ENCODE measurements around the gene CFAP97D2.

Gene CFAP97D2

GRCh38 chr13:114224201-114224600, 45.1 kb downstream of the CFAP97D2 start:
- no peaks in the 10 kb centered on the region for H3K36me3 ChIP-seq (ENCODE audit: control insufficient read depth, insufficient read depth, low read length)
- H3K4me1 ChIP-seq (ENCODE audit: control insufficient read depth, insufficient read depth, low read length), result no peaks in the 10 kb centered on the region
- peaks cover 27% of the 10 kb centered on the region for H3K27me3 ChIP-seq (ENCODE audit: control insufficient read depth, insufficient read depth, low read length)
- H3K4me3 ChIP-seq (ENCODE audit: low read length), result no peak overlapping the region
- H3K9me3 ChIP-seq (ENCODE audit: control insufficient read depth, low read length), result no peaks in the 10 kb centered on the region
- H3K9ac ChIP-seq (ENCODE audit: low read length), result no peak overlapping the region

- Histone ChIP-seq H3K27me3 (ENCODE audit: control insufficient read depth, insufficient read depth, low read length) (peaks cover 40% of the 10 kb centered on the region), H3K36me3 (ENCODE audit: control insufficient read depth, insufficient read depth, low read length) (no peaks in the 10 kb centered on the region), H3K9ac (ENCODE audit: low read length) (no peak overlapping the region), H3K9me3 (ENCODE audit: control insufficient read depth, low read length) (no peaks in the 10 kb centered on the region), H3K4me1 (ENCODE audit: control insufficient read depth, insufficient read depth, low read length) (no peaks in the 10 kb centered on the region), H3K4me3 (ENCODE audit: low read length) (no peak overlapping the region)
These were observed 46.6 kb downstream of the CFAP97D2 start for GRCh38 chr13:114225610-114226009.

- H3K36me3 ChIP-seq (ENCODE audit: control insufficient read depth, insufficient read depth, low read length), result no peaks in the 10 kb centered on the region
- H3K9me3 ChIP-seq (ENCODE audit: control insufficient read depth, low read length), result no peaks in the 10 kb centered on the region
- H3K4me3 ChIP-seq (ENCODE audit: low read length), result no peak overlapping the region
- no peak overlapping the region for H3K9ac ChIP-seq (ENCODE audit: low read length)
- peaks cover 44% of the 10 kb centered on the region for H3K27me3 ChIP-seq (ENCODE audit: control insufficient read depth, insufficient read depth, low read length)
- H3K4me1 ChIP-seq (ENCODE audit: control insufficient read depth, insufficient read depth, low read length), result no peaks in the 10 kb centered on the region
These were observed 47.0 kb downstream of the CFAP97D2 start for GRCh38 chr13:114226088-114226487.

GRCh38 chr13:114226699-114227323, 47.8 kb downstream of the CFAP97D2 start:
- H3K9ac ChIP-seq (ENCODE audit: low read length), result no peak overlapping the region
- no peaks in the 10 kb centered on the region for H3K4me1 ChIP-seq (ENCODE audit: control insufficient read depth, insufficient read depth, low read length)
- no peak overlapping the region for H3K4me3 ChIP-seq (ENCODE audit: low read length)
- peaks cover 44% of the 10 kb centered on the region for H3K27me3 ChIP-seq (ENCODE audit: control insufficient read depth, insufficient read depth, low read length)
- no peaks in the 10 kb centered on the region for H3K36me3 ChIP-seq (ENCODE audit: control insufficient read depth, insufficient read depth, low read length)
- no peaks in the 10 kb centered on the region for H3K9me3 ChIP-seq (ENCODE audit: control insufficient read depth, low read length)

- Histone ChIP-seq H3K36me3 (ENCODE audit: control insufficient read depth, insufficient read depth, low read length) (no peaks in the 10 kb centered on the region), H3K9me3 (ENCODE audit: control insufficient read depth, low read length) (no peaks in the 10 kb centered on the region), H3K4me1 (ENCODE audit: control insufficient read depth, insufficient read depth, low read length) (no peaks in the 10 kb centered on the region), H3K4me3 (ENCODE audit: low read length) (no peak overlapping the region), H3K27me3 (ENCODE audit: control insufficient read depth, insufficient read depth, low read length) (peaks cover 46% of the 10 kb centered on the region), H3K9ac (ENCODE audit: low read length) (no peak overlapping the region)
These were observed 48.5 kb downstream of the CFAP97D2 start for GRCh38 chr13:114227528-114227927.

- H3K9me3 ChIP-seq (ENCODE audit: control insufficient read depth, low read length), result no peaks in the 10 kb centered on the region
- H3K36me3 ChIP-seq (ENCODE audit: control insufficient read depth, insufficient read depth, low read length), result no peaks in the 10 kb centered on the region
- H3K4me3 ChIP-seq (ENCODE audit: low read length), result no peak overlapping the region
- no peak overlapping the region for H3K9ac ChIP-seq (ENCODE audit: low read length)
- peaks cover 46% of the 10 kb centered on the region for H3K27me3 ChIP-seq (ENCODE audit: control insufficient read depth, insufficient read depth, low read length)
- H3K4me1 ChIP-seq (ENCODE audit: control insufficient read depth, insufficient read depth, low read length), result no peaks in the 10 kb centered on the region
These were observed 49.1 kb downstream of the CFAP97D2 start for GRCh38 chr13:114228176-114228575.

- H3K4me3 ChIP-seq (ENCODE audit: low read length), result no peak overlapping the region
These were observed 50.4 kb downstream of the CFAP97D2 start for GRCh38 chr13:114229506-114229905.

GRCh38 chr13:114230117-114230516, 51.1 kb downstream of the CFAP97D2 start:
- Histone ChIP-seq H3K27me3 (ENCODE audit: control insufficient read depth, insufficient read depth, low read length) (peaks cover 46% of the 10 kb centered on the region), H3K9me3 (ENCODE audit: control insufficient read depth, low read length) (no peaks in the 10 kb centered on the region), H3K36me3 (ENCODE audit: control insufficient read depth, insufficient read depth, low read length) (no peaks in the 10 kb centered on the region), H3K4me1 (ENCODE audit: control insufficient read depth, insufficient read depth, low read length) (no peaks in the 10 kb centered on the region), H3K4me3 (ENCODE audit: low read length) (no peak overlapping the region), H3K9ac (ENCODE audit: low read length) (no peak overlapping the region)

More at GRCh38 chr13:114229506-114229905, 50.4 kb downstream of the CFAP97D2 start:
- Histone ChIP-seq H3K4me1 (ENCODE audit: control insufficient read depth, insufficient read depth, low read length) (no peaks in the 10 kb centered on the region), H3K9ac (ENCODE audit: low read length) (no peak overlapping the region), H3K27me3 (ENCODE audit: control insufficient read depth, insufficient read depth, low read length) (peaks cover 46% of the 10 kb centered on the region), H3K36me3 (ENCODE audit: control insufficient read depth, insufficient read depth, low read length) (no peaks in the 10 kb centered on the region), H3K9me3 (ENCODE audit: control insufficient read depth, low read length) (no peaks in the 10 kb centered on the region)

GRCh38 chr13:114230575-114230974, 51.5 kb downstream of the CFAP97D2 start:
- H3K4me1 ChIP-seq (ENCODE audit: control insufficient read depth, insufficient read depth, low read length), result no peaks in the 10 kb centered on the region
- H3K27me3 ChIP-seq (ENCODE audit: control insufficient read depth, insufficient read depth, low read length), result peaks cover 46% of the 10 kb centered on the region
- no peaks in the 10 kb centered on the region for H3K36me3 ChIP-seq (ENCODE audit: control insufficient read depth, insufficient read depth, low read length)
- H3K9ac ChIP-seq (ENCODE audit: low read length), result no peak overlapping the region
- no peak overlapping the region for H3K4me3 ChIP-seq (ENCODE audit: low read length)
- no peaks in the 10 kb centered on the region for H3K9me3 ChIP-seq (ENCODE audit: control insufficient read depth, low read length)

GRCh38 chr13:114231886-114232285, 52.8 kb downstream of the CFAP97D2 start:
- Histone ChIP-seq H3K4me3 (ENCODE audit: low read length) (no peak overlapping the region), H3K4me1 (ENCODE audit: control insufficient read depth, insufficient read depth, low read length) (no peaks in the 10 kb centered on the region), H3K27me3 (ENCODE audit: control insufficient read depth, insufficient read depth, low read length) (peaks cover 45% of the 10 kb centered on the region), H3K9me3 (ENCODE audit: control insufficient read depth, low read length) (no peaks in the 10 kb centered on the region), H3K9ac (ENCODE audit: low read length) (no peak overlapping the region), H3K36me3 (ENCODE audit: control insufficient read depth, insufficient read depth, low read length) (no peaks in the 10 kb centered on the region)

GRCh38 chr13:114234266-114234644, 55.2 kb downstream of the CFAP97D2 start:
- no peaks in the 10 kb centered on the region for H3K36me3 ChIP-seq (ENCODE audit: control insufficient read depth, insufficient read depth, low read length)
- H3K9ac ChIP-seq (ENCODE audit: low read length), result peak overlapping the region; percentile 78
- peaks cover 22% of the 10 kb centered on the region for H3K27me3 ChIP-seq (ENCODE audit: control insufficient read depth, insufficient read depth, low read length)
- H3K4me3 ChIP-seq (ENCODE audit: low read length), result no peak overlapping the region
- H3K4me1 ChIP-seq (ENCODE audit: control insufficient read depth, insufficient read depth, low read length), result no peaks in the 10 kb centered on the region
- H3K9me3 ChIP-seq (ENCODE audit: control insufficient read depth, low read length), result no peaks in the 10 kb centered on the region

- H3K9me3 ChIP-seq (ENCODE audit: control insufficient read depth, low read length), result no peaks in the 10 kb centered on the region
- H3K36me3 ChIP-seq (ENCODE audit: control insufficient read depth, insufficient read depth, low read length), result no peaks in the 10 kb centered on the region
- peak within 1 kb of the TSS; percentile 78 for H3K9ac ChIP-seq (ENCODE audit: low read length)
- no peaks in the 10 kb centered on the region for H3K4me1 ChIP-seq (ENCODE audit: control insufficient read depth, insufficient read depth, low read length)
- peaks cover 17% of the 10 kb centered on the region for H3K27me3 ChIP-seq (ENCODE audit: control insufficient read depth, insufficient read depth, low read length)
- peak within 1 kb of the TSS; percentile 44 for H3K4me3 ChIP-seq (ENCODE audit: low read length)
These were observed 55.8 kb downstream of the CFAP97D2 start, which contains the start of gene CDC16 for GRCh38 chr13:114234645-114235421. CDC16 (plus strand) TSS chr13:114234897; CDS start chr13:114235085, 188 bp downstream.

All from mucosa of stomach (tissue), 1 donor.